ENCODE data around the gene TBL1X. TPM values are rescaled to one million over a fixed set of nuclear protein-coding genes. Genes with fewer than 3 reads are reported as not detected.
A peak's percentile ranks its signal among the peaks of the same experiment; 100 is the strongest.

TBL1X gene
- total and polyA plus RNA-seq, 2 of the 4 experiments (the other 2 are of a cell fraction), result 16.2 to 20.8 TPM

- dilution Hi-C loops (cut with HindIII; ENCODE audit: low sequenced_read_pairs, unreplicated experiment), result no loop called here
Observed at GRCh38 chrX:9526965-9527364, 62.1 kb downstream of the TBL1X start.

More at GRCh38 chrX:9526965-9527364, 62.1 kb downstream of the TBL1X start:
- no peak overlapping the region for H2BK120ac ChIP-seq (ENCODE audit: low read depth, low read length)
- intact Hi-C loops (cut with micrococcal nuclease), result no loop called here
- no peak overlapping the region for H3K23ac ChIP-seq (ENCODE audit: low read depth, low read length)
- no peak overlapping the region for H2AK9ac ChIP-seq (replicated peaks; ENCODE audit: low read depth, low read length, poor library complexity)
- no peaks in the 10 kb centered on the region for H3K27me3 ChIP-seq (ENCODE audit: control insufficient read depth, insufficient read depth, low read length)
- H3K18ac ChIP-seq (ENCODE audit: low read depth, low read length), result no peak overlapping the region
- in situ Hi-C loops (cut with MboI; ENCODE audit: low sequenced_read_pairs), result no loop called here
- DNase-seq, result no peak
- no peak overlapping the region for H3K4ac ChIP-seq (ENCODE audit: low read depth, low read length)
- H3K4me1 ChIP-seq (ENCODE audit: control insufficient read depth, insufficient read depth, low read length), result peaks cover 16% of the 10 kb centered on the region
- 0 out of 2 replicates have a peak overlapping the region, but pooled peaks have one; percentile 7 for H3K27ac ChIP-seq (ENCODE audit: insufficient read depth, low read length)
- no peak overlapping the region for H2BK5ac ChIP-seq (ENCODE audit: low read depth, low read length, poor library complexity, severe bottlenecking)
- no peak for ATAC-seq (ENCODE audit: low read depth)
- H3K4me3 ChIP-seq (ENCODE audit: insufficient read depth, low read depth, low read length), result no peak overlapping the region
- no peaks in the 10 kb centered on the region; the same call in 1 of the 2 replicates for H3K9me3 ChIP-seq (ENCODE audit: control insufficient read depth, insufficient read depth, low read length)
- H2BK15ac ChIP-seq (ENCODE audit: low read depth, low read length), result no peak overlapping the region
- no peak overlapping the region for H4K91ac ChIP-seq (ENCODE audit: insufficient read depth, low read depth, low read length)
- no peak overlapping the region for H3K4me2 ChIP-seq (ENCODE audit: low read depth, low read length)
- H4K8ac ChIP-seq (ENCODE audit: low read depth in 2 of 2, low read length in 2 of 2), result no peak overlapping the region
- H3K14ac ChIP-seq (replicated peaks; ENCODE audit: low read depth, low read length), result no peak overlapping the region
- H3K36me3 ChIP-seq (ENCODE audit: control insufficient read depth, insufficient read depth, low read length), result no peaks in the 10 kb centered on the region
- TF ChIP-seq SMC3 (IDR thresholded peaks at IDR 0.05; ENCODE audit: low read depth, low read length) (no peak), BHLHE40 (IDR thresholded peaks at IDR 0.05; ENCODE audit: low read depth, low read length) (no peak)
- no peak overlapping the region for H3K56ac ChIP-seq (ENCODE audit: extremely low read depth, insufficient read depth, low read length)
- peaks cover 5% of the 10 kb centered on the region; the same call in 1 of the 2 replicates for H3K9me1 ChIP-seq (ENCODE audit: insufficient read depth, low read length)
- ChIA-PET POLR2A (ENCODE audit: unreplicated experiment) (no interaction called here), CTCF (interaction anchor here (0.6 kb wide), 1 partner anchor 183 kb away, joined by 4 read pairs; no protein-coding TSS in a partner anchor)
- no peak overlapping the region for H3K9ac ChIP-seq (ENCODE audit: low read depth, low read length)
- H4K5ac ChIP-seq (ENCODE audit: low read depth, low read length), result no peak overlapping the region
- peaks cover 39% of the 10 kb centered on the region for H4K20me1 ChIP-seq (ENCODE audit: insufficient read depth, low read length)
- BruUV-seq (replicated peaks), result no TSS peak
- WGBS, 2 experiments (ENCODE audit: extremely low coverage in 2 of 2, insufficient read length in 1 of 2), result no CpG with 5 or more reads among the region's 14 CpGs
- H2BK20ac ChIP-seq (ENCODE audit: low read depth, low read length), result no peak overlapping the region
- peak overlapping the region; percentile 20; the same call in 1 of the 2 replicates for H2AK5ac ChIP-seq (ENCODE audit: low read depth, low read length)
- H3K79me1 ChIP-seq (ENCODE audit: low read depth in 1 of 2, low read length in 2 of 2), result peaks cover 19 to 58% of the 10 kb centered on the region in 2 experiments
- peak overlapping the region; percentile 3 for H2AFZ ChIP-seq (replicated peaks; ENCODE audit: low read length, poor library complexity)

Data from IMR-90 (cell line).